Activated T-cell treated with anti-CD3 and anti-CD28 coated beads, Interleukin-2, amount 50 U/mL, for 24 hours (primary cell): ENCODE measurements around the gene GPR26.

Source experiments
- DNase-seq: peaks from one replicate; pipeline ENCODE4 v3.0.0-alpha.2; 2020
- H3K27ac Mint-ChIP-seq: 2 replicates; pipeline ENCODE4 v1.8.0; 2020; ENCODE audit warnings: mild to moderate bottlenecking, mixed read lengths
- H3K27me3 Mint-ChIP-seq: 2 replicates; pipeline ENCODE4 v1.8.0; 2020; ENCODE audit warnings: mixed read lengths
- H3K36me3 Mint-ChIP-seq: 2 replicates; pipeline ENCODE4 v1.8.0; 2020; ENCODE audit warnings: low read depth, mixed read lengths
- H3K4me1 Mint-ChIP-seq: 2 replicates; pipeline ENCODE4 v1.8.0; 2020; ENCODE audit warnings: low read depth, mixed read lengths
- H3K4me3 Mint-ChIP-seq: 2 replicates; pipeline ENCODE4 v1.8.0; 2020; ENCODE audit warnings: mild to moderate bottlenecking, moderate library complexity, mixed read lengths
- H3K9me3 Mint-ChIP-seq: 2 replicates; pipeline ENCODE4 v1.8.0; 2020; ENCODE audit warnings: mixed read lengths

GPR26 gene

DNA sequence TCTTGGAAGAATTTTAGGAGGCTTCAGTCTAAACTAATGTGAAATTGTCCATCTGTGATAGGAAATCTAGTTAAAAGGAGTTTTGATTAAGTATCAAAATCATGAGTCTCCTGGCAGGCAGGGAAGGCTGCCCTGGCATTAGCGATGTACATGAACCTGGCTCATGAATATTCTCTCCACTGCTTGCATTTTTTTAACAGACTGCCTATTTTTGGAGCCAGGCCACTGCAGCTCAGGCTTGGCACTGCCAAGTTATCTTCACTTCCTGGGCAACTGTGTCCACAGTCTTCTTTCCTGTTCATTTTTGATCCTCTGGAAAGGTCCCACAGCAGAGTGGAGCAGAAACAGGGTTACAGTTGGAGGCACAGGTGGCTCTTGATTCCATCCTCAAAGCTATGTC, 7.0 kb downstream of the GPR26 start:
- no peak overlapping the region for H3K27ac Mint-ChIP-seq
- no peaks in the 10 kb centered on the region for H3K9me3 Mint-ChIP-seq
- no peaks in the 10 kb centered on the region for H3K36me3 Mint-ChIP-seq
- DNase-seq: no peak
- H3K4me1 Mint-ChIP-seq: no peaks in the 10 kb centered on the region
- peaks cover 11% of the 10 kb centered on the region for H3K27me3 Mint-ChIP-seq
- H3K4me3 Mint-ChIP-seq: no peak overlapping the region

GRCh38 chr10:123674741-123675140, 8.6 kb downstream of the GPR26 start:
- no peaks in the 10 kb centered on the region for H3K4me1 Mint-ChIP-seq
- H3K27ac Mint-ChIP-seq: no peak overlapping the region
- no peaks in the 10 kb centered on the region for H3K36me3 Mint-ChIP-seq
- DNase-seq: no peak
- H3K9me3 Mint-ChIP-seq: no peaks in the 10 kb centered on the region
- H3K27me3 Mint-ChIP-seq: peaks cover 6% of the 10 kb centered on the region
- no peak overlapping the region for H3K4me3 Mint-ChIP-seq

DNA sequence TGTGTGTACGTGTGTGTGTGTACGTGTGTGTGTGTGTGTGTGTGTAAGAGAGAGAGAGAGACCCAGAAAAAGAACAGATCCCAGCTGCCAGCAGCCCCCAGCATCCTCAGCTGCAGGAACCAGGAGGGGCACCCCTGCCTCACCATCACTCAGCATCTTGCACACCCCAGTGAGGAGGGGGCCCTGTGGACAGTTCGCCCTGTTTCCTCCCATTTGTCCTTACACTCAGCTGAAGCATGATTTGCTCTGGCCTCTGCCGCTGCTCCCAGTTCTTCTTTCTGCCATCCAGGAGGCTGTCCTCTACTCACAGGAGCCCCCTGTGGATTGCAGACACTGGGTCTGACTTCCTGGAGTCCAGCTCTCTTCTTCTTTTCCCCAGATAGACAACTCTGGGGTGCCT, 9.7 kb downstream of the GPR26 start:
- Mint-ChIP-seq H3K4me3 (no peak overlapping the region), H3K27me3 (peaks cover 6% of the 10 kb centered on the region), H3K27ac (no peak overlapping the region), H3K9me3 (no peaks in the 10 kb centered on the region), H3K4me1 (no peaks in the 10 kb centered on the region), H3K36me3 (no peaks in the 10 kb centered on the region)
- no peak for DNase-seq

GRCh38 chr10:123677556-123677955, 11.4 kb downstream of the GPR26 start:
- no peak for DNase-seq
- H3K36me3 Mint-ChIP-seq: no peaks in the 10 kb centered on the region

GRCh38 chr10:123678376-123678775, 12.2 kb downstream of the GPR26 start:
- Mint-ChIP-seq H3K27ac (no peak overlapping the region), H3K9me3 (no peaks in the 10 kb centered on the region), H3K4me3 (no peak overlapping the region), H3K4me1 (no peaks in the 10 kb centered on the region), H3K27me3 (peaks cover 4% of the 10 kb centered on the region), H3K36me3 (no peaks in the 10 kb centered on the region)
- no peak for DNase-seq

More at GRCh38 chr10:123677556-123677955, 11.4 kb downstream of the GPR26 start:
- H3K27me3 Mint-ChIP-seq: peaks cover 4% of the 10 kb centered on the region
- no peak overlapping the region for H3K27ac Mint-ChIP-seq
- no peaks in the 10 kb centered on the region for H3K4me1 Mint-ChIP-seq
- no peaks in the 10 kb centered on the region for H3K9me3 Mint-ChIP-seq
- no peak overlapping the region for H3K4me3 Mint-ChIP-seq

GRCh38 chr10:123681285-123681684, 15.1 kb downstream of the GPR26 start:
- no peak overlapping the region for H3K4me3 Mint-ChIP-seq
- no peak for DNase-seq
- peaks cover 4% of the 10 kb centered on the region for H3K27me3 Mint-ChIP-seq
- no peaks in the 10 kb centered on the region for H3K4me1 Mint-ChIP-seq
- no peak overlapping the region for H3K27ac Mint-ChIP-seq
- no peaks in the 10 kb centered on the region for H3K36me3 Mint-ChIP-seq
- H3K9me3 Mint-ChIP-seq: no peaks in the 10 kb centered on the region

DNA sequence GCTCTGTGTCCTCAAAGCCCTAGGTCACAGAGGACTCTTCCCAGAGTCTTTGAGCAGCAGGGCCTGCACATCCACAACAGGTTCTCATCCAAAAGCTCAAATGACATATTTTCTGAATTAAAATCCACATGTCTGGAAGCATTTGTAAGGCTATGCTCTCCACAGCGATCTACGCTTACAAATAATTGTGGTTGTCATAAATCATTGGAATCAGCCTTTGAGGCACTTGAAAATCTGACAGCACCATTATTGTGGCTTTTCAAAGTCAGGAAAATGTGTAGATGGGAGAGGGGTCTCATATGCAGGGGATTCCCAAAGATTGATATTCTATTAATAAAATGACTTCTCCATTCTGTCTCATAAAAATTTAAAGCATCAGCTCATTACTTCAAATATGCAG, 16.3 kb downstream of the GPR26 start:
- no peak for DNase-seq
- H3K4me3 Mint-ChIP-seq: no peak overlapping the region
- peaks cover 4% of the 10 kb centered on the region for H3K27me3 Mint-ChIP-seq
- H3K9me3 Mint-ChIP-seq: no peaks in the 10 kb centered on the region
- H3K27ac Mint-ChIP-seq: no peak overlapping the region
- H3K4me1 Mint-ChIP-seq: no peaks in the 10 kb centered on the region
- H3K36me3 Mint-ChIP-seq: no peaks in the 10 kb centered on the region

DNA sequence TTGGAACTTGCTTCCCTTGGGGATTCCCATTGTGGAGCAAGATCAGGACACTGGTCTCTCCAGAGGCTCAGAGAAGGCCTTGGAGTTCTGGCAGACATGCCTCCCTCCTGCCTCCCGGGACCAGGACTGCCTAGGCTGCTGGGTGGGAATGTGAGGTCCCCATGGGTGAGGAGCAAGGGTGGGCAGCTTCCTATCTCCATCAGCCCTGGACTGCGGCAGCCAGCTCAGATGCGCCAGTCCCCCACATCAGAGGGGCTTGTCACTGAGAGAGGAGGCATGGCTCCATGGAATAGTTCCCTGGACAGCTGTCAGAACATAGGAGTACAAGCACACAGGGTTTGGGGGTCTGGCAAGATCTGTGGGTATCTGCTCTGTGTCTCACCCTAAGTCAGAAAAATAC, 17.3 kb downstream of the GPR26 start:
- H3K27ac Mint-ChIP-seq: no peak overlapping the region
- DNase-seq: no peak
- H3K4me1 Mint-ChIP-seq: no peaks in the 10 kb centered on the region
- H3K9me3 Mint-ChIP-seq: no peaks in the 10 kb centered on the region
- H3K27me3 Mint-ChIP-seq: peaks cover 4% of the 10 kb centered on the region
- no peak overlapping the region for H3K4me3 Mint-ChIP-seq
- no peaks in the 10 kb centered on the region for H3K36me3 Mint-ChIP-seq

- H3K27me3 Mint-ChIP-seq: peaks cover 4% of the 10 kb centered on the region
- no peaks in the 10 kb centered on the region for H3K36me3 Mint-ChIP-seq
- DNase-seq: no peak
- H3K9me3 Mint-ChIP-seq: no peaks in the 10 kb centered on the region
- no peaks in the 10 kb centered on the region for H3K4me1 Mint-ChIP-seq
- no peak overlapping the region for H3K4me3 Mint-ChIP-seq
- no peak overlapping the region for H3K27ac Mint-ChIP-seq
Measured at GRCh38 chr10:123683865-123684264, 17.7 kb downstream of the GPR26 start.

DNA sequence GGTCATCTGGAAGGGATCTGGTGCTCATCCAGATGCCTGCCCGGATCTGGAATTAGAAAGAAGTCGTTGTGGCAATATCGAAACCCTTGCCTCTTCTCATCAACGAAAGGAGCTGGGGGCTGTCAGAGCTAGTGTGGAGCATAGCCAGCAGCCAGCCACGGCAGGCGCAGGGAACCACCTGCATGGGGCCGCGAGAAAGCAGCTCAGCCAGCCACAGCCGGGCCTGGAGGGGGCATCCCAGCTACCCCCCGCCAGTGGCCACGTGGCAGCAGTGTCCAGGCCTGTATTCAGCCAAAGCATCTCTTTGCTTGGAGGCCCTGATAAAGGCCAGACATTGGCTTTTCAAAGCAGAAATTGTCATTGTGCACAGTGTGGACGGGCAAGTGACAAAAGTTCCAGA, 19.1 kb downstream of the GPR26 start:
- DNase-seq: no peak
- Mint-ChIP-seq H3K27me3 (peaks cover 4% of the 10 kb centered on the region), H3K36me3 (no peaks in the 10 kb centered on the region), H3K27ac (no peak overlapping the region), H3K4me3 (no peak overlapping the region), H3K9me3 (no peaks in the 10 kb centered on the region), H3K4me1 (no peaks in the 10 kb centered on the region)

DNA sequence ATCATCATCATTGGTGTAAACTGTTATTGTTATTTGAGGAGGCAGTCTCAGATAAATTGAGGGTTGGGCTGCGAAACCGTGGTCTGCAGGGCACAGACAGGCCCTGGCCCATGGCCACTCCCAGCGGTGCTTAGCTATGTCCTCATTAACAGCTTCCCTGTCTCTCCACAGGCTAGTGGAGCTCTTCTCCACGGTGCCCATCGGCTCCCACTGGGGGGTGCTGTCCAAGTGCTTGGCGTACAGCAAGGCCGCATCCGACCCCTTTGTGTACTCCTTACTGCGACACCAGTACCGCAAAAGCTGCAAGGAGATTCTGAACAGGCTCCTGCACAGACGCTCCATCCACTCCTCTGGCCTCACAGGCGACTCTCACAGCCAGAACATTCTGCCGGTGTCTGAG, 21.6 kb downstream of the GPR26 start:
- H3K27me3 Mint-ChIP-seq: peaks cover 4% of the 10 kb centered on the region
- no peak overlapping the region for H3K4me3 Mint-ChIP-seq
- DNase-seq: no peak
- no peaks in the 10 kb centered on the region for H3K36me3 Mint-ChIP-seq
- no peaks in the 10 kb centered on the region for H3K4me1 Mint-ChIP-seq
- H3K9me3 Mint-ChIP-seq: no peaks in the 10 kb centered on the region
- H3K27ac Mint-ChIP-seq: no peak overlapping the region

GRCh38 chr10:123689880-123690279, 23.7 kb downstream of the GPR26 start:
- no peaks in the 10 kb centered on the region for H3K4me1 Mint-ChIP-seq
- no peak overlapping the region for H3K27ac Mint-ChIP-seq
- no peak for DNase-seq
- H3K4me3 Mint-ChIP-seq: no peak overlapping the region
- H3K36me3 Mint-ChIP-seq: no peaks in the 10 kb centered on the region
- H3K9me3 Mint-ChIP-seq: no peaks in the 10 kb centered on the region
- peaks cover 4% of the 10 kb centered on the region for H3K27me3 Mint-ChIP-seq

DNA sequence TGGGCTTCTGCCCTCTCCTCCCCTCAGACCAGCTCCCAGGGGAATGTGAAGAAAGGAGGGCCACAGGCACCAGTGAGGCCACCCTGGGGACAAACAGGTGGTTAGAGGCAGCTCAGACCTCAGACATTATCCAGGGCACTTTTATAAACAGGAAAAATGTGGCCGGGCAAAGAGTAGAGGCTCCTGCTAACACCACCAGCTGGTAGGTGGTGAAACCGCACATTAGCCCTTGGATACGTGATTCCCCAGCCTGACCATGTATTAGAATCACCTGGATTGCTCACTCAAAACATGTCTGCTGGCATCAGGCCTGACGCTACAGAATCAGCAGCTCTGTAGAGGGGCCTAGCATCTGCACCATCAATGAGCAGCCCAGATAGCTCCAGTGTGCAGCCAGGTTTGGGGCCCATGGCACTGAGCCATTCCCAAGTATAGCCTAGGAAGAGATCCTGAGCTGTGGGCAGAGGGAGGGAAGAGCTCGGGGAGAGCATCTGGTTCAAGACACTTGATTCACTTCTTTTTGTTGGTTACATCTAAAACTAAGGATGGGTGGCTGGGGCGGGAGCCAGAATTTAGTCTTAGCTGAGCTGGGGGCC, 37.1 kb downstream of the GPR26 start:
- no peak overlapping the region for H3K4me3 Mint-ChIP-seq
- DNase-seq: no peak
- peaks cover 7% of the 10 kb centered on the region for H3K27me3 Mint-ChIP-seq
- H3K4me1 Mint-ChIP-seq: no peaks in the 10 kb centered on the region
- no peak overlapping the region for H3K27ac Mint-ChIP-seq
- no peaks in the 10 kb centered on the region for H3K36me3 Mint-ChIP-seq
- H3K9me3 Mint-ChIP-seq: no peaks in the 10 kb centered on the region

- Mint-ChIP-seq H3K9me3 (no peaks in the 10 kb centered on the region), H3K36me3 (no peaks in the 10 kb centered on the region), H3K4me1 (no peaks in the 10 kb centered on the region), H3K27me3 (peaks cover 7% of the 10 kb centered on the region), H3K4me3 (no peak overlapping the region), H3K27ac (no peak overlapping the region)
- DNase-seq: no peak
Measured at GRCh38 chr10:123704076-123704475, 37.9 kb downstream of the GPR26 start.

DNA sequence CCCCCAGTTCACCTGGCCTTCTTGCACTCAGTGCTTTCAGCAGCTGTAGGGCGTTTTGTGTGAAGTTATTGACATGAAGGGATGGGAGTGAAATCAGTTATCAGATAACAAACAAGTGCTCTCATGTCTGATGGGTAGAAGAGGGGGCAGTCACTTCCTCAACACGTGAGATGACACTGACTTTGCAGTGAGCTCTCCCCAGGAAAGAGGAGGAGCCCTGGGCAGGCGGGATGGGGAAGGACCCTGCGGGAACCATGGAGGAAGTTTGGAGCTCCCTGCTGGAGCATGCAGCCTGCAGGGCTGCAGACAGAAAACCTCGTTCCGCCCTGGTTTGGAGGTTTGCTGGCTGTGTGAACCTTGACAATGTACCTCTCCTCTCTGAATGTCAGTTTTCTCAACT, 38.7 kb downstream of the GPR26 start:
- H3K27ac Mint-ChIP-seq: no peak overlapping the region
- H3K27me3 Mint-ChIP-seq: peaks cover 7% of the 10 kb centered on the region
- no peak overlapping the region for H3K4me3 Mint-ChIP-seq
- H3K36me3 Mint-ChIP-seq: no peaks in the 10 kb centered on the region
- no peaks in the 10 kb centered on the region for H3K9me3 Mint-ChIP-seq
- no peaks in the 10 kb centered on the region for H3K4me1 Mint-ChIP-seq
- DNase-seq: no peak

GRCh38 chr10:123706236-123706635, 40.1 kb downstream of the GPR26 start:
- H3K9me3 Mint-ChIP-seq: no peaks in the 10 kb centered on the region
- no peak overlapping the region for H3K4me3 Mint-ChIP-seq
- peaks cover 7% of the 10 kb centered on the region for H3K27me3 Mint-ChIP-seq
- H3K36me3 Mint-ChIP-seq: no peaks in the 10 kb centered on the region
- H3K27ac Mint-ChIP-seq: no peak overlapping the region
- DNase-seq: no peak
- no peaks in the 10 kb centered on the region for H3K4me1 Mint-ChIP-seq
